Mesenchymal stem cell (in vitro differentiated cells and primary cell): Measurements from ENCODE around the gene ABCA2. TPM values are rescaled to one million over a fixed set of nuclear protein-coding genes. Genes with fewer than 3 reads are reported as not detected.

Source experiments
- DNase-seq: peaks from one replicate; pipeline ENCODE4 v3.0.0-alpha.2; 2013
- H2AFZ ChIP-seq: one replicate; pipeline ENCODE4 v1.6.1; 2013; ENCODE audit warnings: low read depth, mild to moderate bottlenecking, control low read depth, inconsistent platforms, low read length, moderate library complexity
- H2AK5ac ChIP-seq: 2 replicates; pipeline ENCODE4 v1.6.1; 2013; ENCODE audit warnings: low read length, moderate library complexity, mild to moderate bottlenecking, inconsistent platforms; ENCODE audit not compliant: severe bottlenecking
- H2BK120ac ChIP-seq: one replicate; pipeline ENCODE4 v1.6.1; 2013; ENCODE audit warnings: low read depth, mild to moderate bottlenecking, inconsistent platforms, low read length, moderate library complexity
- H2BK12ac ChIP-seq, 2 experiments: one replicate each; pipeline ENCODE4 v1.6.1; 2013; ENCODE audit warnings: inconsistent platforms in 2 of 2, low read length in 2 of 2, mild to moderate bottlenecking in 2 of 2, moderate library complexity in 2 of 2, control low read depth in 1 of 2
- H2BK15ac ChIP-seq: one replicate; pipeline ENCODE4 v1.6.1; 2013; ENCODE audit warnings: mild to moderate bottlenecking, low read depth, inconsistent platforms; ENCODE audit not compliant: poor library complexity, severe bottlenecking
- H2BK5ac ChIP-seq: 2 replicates; pipeline ENCODE4 v1.6.1; 2013; ENCODE audit warnings: low read depth, mild to moderate bottlenecking, low read length, control low read depth, inconsistent platforms; ENCODE audit not compliant: poor library complexity, severe bottlenecking
- H3K14ac ChIP-seq, 2 experiments: one replicate each; pipeline ENCODE4 v1.6.1; 2013; ENCODE audit warnings: inconsistent platforms in 2 of 2, low read length in 2 of 2, control low read depth in 1 of 2, mild to moderate bottlenecking in 1 of 2, moderate library complexity in 1 of 2
- H3K18ac ChIP-seq, 2 experiments: one replicate each; pipeline ENCODE4 v1.6.1; 2013; ENCODE audit warnings: inconsistent platforms in 2 of 2, low read length in 2 of 2, control low read depth in 1 of 2, low read depth in 1 of 2, mild to moderate bottlenecking in 1 of 2
- H3K23ac ChIP-seq, 2 experiments: one replicate each; pipeline ENCODE4 v1.6.1; 2013; ENCODE audit warnings: inconsistent platforms in 2 of 2, low read length in 2 of 2, mild to moderate bottlenecking in 2 of 2, moderate library complexity in 2 of 2, control low read depth in 1 of 2
- H3K27ac ChIP-seq: 2 replicates; pipeline ENCODE4 v1.5.1; 2013; ENCODE audit warnings: mild to moderate bottlenecking, moderate library complexity, low read length, control low read depth, inconsistent platforms; ENCODE audit not compliant: poor library complexity, severe bottlenecking
- H3K27me3 ChIP-seq, 2 experiments: 2 replicates each; pipeline versions ENCODE4 v1.6.1 to v1.7.0; 2013; ENCODE audit warnings: low read length in 2 of 2, mild to moderate bottlenecking in 2 of 2, moderate library complexity in 2 of 2, control low read depth in 1 of 2, inconsistent platforms in 1 of 2; ENCODE audit not compliant: control insufficient read depth in 1 of 2, insufficient read depth in 1 of 2
- H3K36me3 ChIP-seq, 2 experiments: 2 replicates each; pipeline versions ENCODE4 v1.6.1 to v1.7.0; 2013; ENCODE audit warnings: low read length in 2 of 2, control low read depth in 1 of 2, inconsistent platforms in 1 of 2, low read depth in 1 of 2, mild to moderate bottlenecking in 1 of 2; ENCODE audit not compliant: insufficient read depth in 2 of 2, control insufficient read depth in 1 of 2
- H3K4ac ChIP-seq, 2 experiments: one replicate each; pipeline ENCODE4 v1.6.1; 2013; ENCODE audit warnings: inconsistent platforms in 2 of 2, low read length in 2 of 2, mild to moderate bottlenecking in 2 of 2, moderate library complexity in 2 of 2, control low read depth in 1 of 2, low read depth in 1 of 2
- H3K4me1 ChIP-seq: 2 replicates; pipeline ENCODE4 v1.6.1; 2013; ENCODE audit warnings: low read depth, low read length, control low read depth; ENCODE audit not compliant: control insufficient read depth, insufficient read depth
- H3K4me2 ChIP-seq: 2 replicates; pipeline ENCODE4 v1.6.1; 2013; ENCODE audit warnings: low read length, mild to moderate bottlenecking, inconsistent platforms; ENCODE audit not compliant: poor library complexity, severe bottlenecking
- H3K4me3 ChIP-seq, 2 experiments: 2 replicates each; pipeline versions ENCODE4 v1.5.1 to v1.7.0; 2013; ENCODE audit warnings: low read length in 2 of 2, mild to moderate bottlenecking in 2 of 2, control low read depth in 1 of 2, low read depth in 1 of 2; ENCODE audit not compliant: insufficient read depth in 1 of 2
- H3K79me1 ChIP-seq: replicated peaks from 2 replicates; pipeline ENCODE4 v1.6.1; 2013; ENCODE audit warnings: mild to moderate bottlenecking, control low read depth, low read length, inconsistent platforms; ENCODE audit not compliant: poor library complexity, severe bottlenecking
- H3K9ac ChIP-seq: 2 replicates; pipeline ENCODE4 v1.7.0; 2013; ENCODE audit warnings: mild to moderate bottlenecking, low read length, moderate library complexity
- H3K9me3 ChIP-seq: 2 replicates; pipeline ENCODE4 v1.7.0; 2013; ENCODE audit warnings: mild to moderate bottlenecking, low read length; ENCODE audit not compliant: control insufficient read depth
- H4K8ac ChIP-seq: one replicate; pipeline ENCODE4 v1.6.1; 2013; ENCODE audit warnings: inconsistent platforms, mild to moderate bottlenecking, low read length, moderate library complexity
- H4K91ac ChIP-seq: one replicate; pipeline ENCODE4 v1.6.1; 2013; ENCODE audit warnings: mild to moderate bottlenecking, low read length, inconsistent platforms
- WGBS: methylation state at CpG from one replicate; pipeline ENCODE4 v1.1.7; 2013; ENCODE audit warnings: mixed read lengths; 5-methylcytosine and 5-hydroxymethylcytosine counted together
- polyA plus RNA-seq, 2 experiments: library from polyadenylated mRNA; stranded (reverse); fragments of 200-250 nt; gene quantifications; one replicate each; pipeline ENCODE4 v1.2.3, GENCODE V29; 2013

Gene ABCA2, protein sequence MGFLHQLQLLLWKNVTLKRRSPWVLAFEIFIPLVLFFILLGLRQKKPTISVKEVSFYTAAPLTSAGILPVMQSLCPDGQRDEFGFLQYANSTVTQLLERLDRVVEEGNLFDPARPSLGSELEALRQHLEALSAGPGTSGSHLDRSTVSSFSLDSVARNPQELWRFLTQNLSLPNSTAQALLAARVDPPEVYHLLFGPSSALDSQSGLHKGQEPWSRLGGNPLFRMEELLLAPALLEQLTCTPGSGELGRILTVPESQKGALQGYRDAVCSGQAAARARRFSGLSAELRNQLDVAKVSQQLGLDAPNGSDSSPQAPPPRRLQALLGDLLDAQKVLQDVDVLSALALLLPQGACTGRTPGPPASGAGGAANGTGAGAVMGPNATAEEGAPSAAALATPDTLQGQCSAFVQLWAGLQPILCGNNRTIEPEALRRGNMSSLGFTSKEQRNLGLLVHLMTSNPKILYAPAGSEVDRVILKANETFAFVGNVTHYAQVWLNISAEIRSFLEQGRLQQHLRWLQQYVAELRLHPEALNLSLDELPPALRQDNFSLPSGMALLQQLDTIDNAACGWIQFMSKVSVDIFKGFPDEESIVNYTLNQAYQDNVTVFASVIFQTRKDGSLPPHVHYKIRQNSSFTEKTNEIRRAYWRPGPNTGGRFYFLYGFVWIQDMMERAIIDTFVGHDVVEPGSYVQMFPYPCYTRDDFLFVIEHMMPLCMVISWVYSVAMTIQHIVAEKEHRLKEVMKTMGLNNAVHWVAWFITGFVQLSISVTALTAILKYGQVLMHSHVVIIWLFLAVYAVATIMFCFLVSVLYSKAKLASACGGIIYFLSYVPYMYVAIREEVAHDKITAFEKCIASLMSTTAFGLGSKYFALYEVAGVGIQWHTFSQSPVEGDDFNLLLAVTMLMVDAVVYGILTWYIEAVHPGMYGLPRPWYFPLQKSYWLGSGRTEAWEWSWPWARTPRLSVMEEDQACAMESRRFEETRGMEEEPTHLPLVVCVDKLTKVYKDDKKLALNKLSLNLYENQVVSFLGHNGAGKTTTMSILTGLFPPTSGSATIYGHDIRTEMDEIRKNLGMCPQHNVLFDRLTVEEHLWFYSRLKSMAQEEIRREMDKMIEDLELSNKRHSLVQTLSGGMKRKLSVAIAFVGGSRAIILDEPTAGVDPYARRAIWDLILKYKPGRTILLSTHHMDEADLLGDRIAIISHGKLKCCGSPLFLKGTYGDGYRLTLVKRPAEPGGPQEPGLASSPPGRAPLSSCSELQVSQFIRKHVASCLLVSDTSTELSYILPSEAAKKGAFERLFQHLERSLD (N-terminal part only)
- polyA plus RNA-seq (2013, experiment 1 of 2): 20.0 TPM
- 17.9 TPM for polyA plus RNA-seq (2013, experiment 2 of 2)

DNA sequence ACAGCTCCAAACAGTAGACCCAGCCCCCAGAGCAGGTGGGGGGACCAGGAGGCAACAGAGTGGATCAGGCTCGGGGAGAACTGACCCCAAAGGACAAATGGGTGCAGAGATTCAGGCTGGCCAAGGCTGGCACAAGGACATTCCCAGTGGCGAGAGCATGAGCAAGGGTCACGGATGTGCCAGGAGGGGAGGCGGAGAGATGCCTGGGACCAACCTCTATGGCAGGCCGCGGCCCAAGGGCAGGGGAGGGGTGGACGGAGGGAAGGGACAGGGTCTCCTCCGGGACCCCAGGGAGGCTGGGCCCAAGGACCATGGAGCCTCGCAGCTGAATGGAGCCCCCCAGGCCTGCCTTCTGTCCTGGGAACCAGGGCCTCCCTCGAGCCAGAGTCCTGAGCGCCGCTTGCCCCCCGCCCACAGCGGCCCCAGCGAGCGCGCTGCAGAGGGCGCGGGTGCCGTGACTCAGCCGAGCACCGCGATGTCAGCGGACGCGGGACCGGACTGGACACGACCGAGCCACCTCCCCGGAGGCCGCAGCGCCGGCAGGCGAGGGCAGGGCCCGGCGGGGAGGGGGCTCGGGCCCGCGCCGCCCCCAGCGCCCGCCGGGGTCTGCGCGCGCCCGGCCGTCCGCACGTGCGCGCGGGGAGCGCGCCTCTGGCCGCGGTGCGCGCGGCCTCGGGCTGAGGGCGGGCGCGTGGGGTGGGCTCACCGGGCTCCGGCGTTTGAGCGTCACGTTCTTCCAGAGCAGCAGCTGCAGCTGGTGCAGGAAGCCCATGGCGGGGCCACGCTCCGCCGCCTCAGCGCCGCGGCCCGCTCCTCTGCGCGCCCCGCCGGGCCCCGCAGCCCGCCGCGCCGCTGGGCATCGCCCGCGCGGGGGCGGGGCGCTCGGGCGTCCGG, at the start of gene ABCA2:
TSS of gene ABCA2 (minus strand) at position 869 of the 894 bp plus-strand sequence. CDS start at position 772, 97 bp downstream.
- DNase-seq: peak; percentile 45

GRCh38 chr9:137077010-137077747, 49.1 kb upstream of the ABCA2 start, which contains the start of gene UAP1L1:
Gene UAP1L1 (plus strand): TSS chr9:137077517. CDS start chr9:137077533, 16 bp downstream.
- Histone ChIP-seq H2BK5ac (no peak within 1 kb of the TSS), H3K18ac (peak within 1 kb of the TSS; percentile 75 to 96), H3K14ac (peak within 1 kb of the TSS in 1 of 2 experiments; percentile 99), H3K27me3 (no peaks in the 10 kb centered on the region), H2BK12ac (peak within 1 kb of the TSS in 1 of 2 experiments; percentile 90), H3K4me3 (peak within 1 kb of the TSS; percentile 76 to 88), H3K27ac (no peak within 1 kb of the TSS), H3K36me3 (peaks cover 35 to 36% of the 10 kb centered on the region in 2 experiments), H4K8ac (peak within 1 kb of the TSS; percentile 79), H3K79me1 (peaks cover 27% of the 10 kb centered on the region), H3K9me3 (no peaks in the 10 kb centered on the region), H2BK15ac (peak within 1 kb of the TSS; percentile 95), H3K4ac (peak within 1 kb of the TSS; percentile 70 to 95), H3K23ac (peak within 1 kb of the TSS in 1 of 2 experiments; percentile 84), H3K4me2 (peak within 1 kb of the TSS; percentile 92), H3K9ac (peak within 1 kb of the TSS; percentile 80), H2AK5ac (no peak within 1 kb of the TSS), H2AFZ (peak within 1 kb of the TSS; percentile 56), H2BK120ac (peak within 1 kb of the TSS; percentile 68), H3K4me1 (peaks cover 25% of the 10 kb centered on the region), H4K91ac (peak within 1 kb of the TSS; percentile 91)
- peak; percentile 72 for DNase-seq
- 3% methylated on average over 55 of the region's 87 CpGs for WGBS

More for the DNA sequence above, at the start of gene ABCA2:
- Histone ChIP-seq H3K23ac (peak within 1 kb of the TSS in 1 of 2 experiments; percentile 16), H3K9ac (peak within 1 kb of the TSS; percentile 70), H3K4me3 (peak within 1 kb of the TSS; percentile 55 to 77), H2BK12ac (peak within 1 kb of the TSS in 1 of 2 experiments; percentile 25), H3K4me2 (peak within 1 kb of the TSS; percentile 87), H3K36me3 (peaks cover 0 to 2% of the 10 kb centered on the region in 2 experiments), H2BK120ac (peak within 1 kb of the TSS; percentile 59), H3K14ac (peak within 1 kb of the TSS in 1 of 2 experiments; percentile 56), H3K27ac (no peak within 1 kb of the TSS), H4K91ac (peak within 1 kb of the TSS; percentile 76), H3K79me1 (no peaks in the 10 kb centered on the region), H3K4ac (no peak within 1 kb of the TSS), H4K8ac (peak within 1 kb of the TSS; percentile 42), H3K9me3 (no peaks in the 10 kb centered on the region), H3K4me1 (peaks cover 40% of the 10 kb centered on the region), H3K18ac (peak within 1 kb of the TSS; percentile 56 to 86), H2AK5ac (no peak within 1 kb of the TSS), H2BK5ac (no peak within 1 kb of the TSS), H3K27me3 (peaks cover under 1 to 4% of the 10 kb centered on the region in 2 experiments), H2AFZ (peak within 1 kb of the TSS; percentile 42), H2BK15ac (peak within 1 kb of the TSS; percentile 71)
- 15% methylated on average over 25 of the region's 95 CpGs for WGBS

DNA sequence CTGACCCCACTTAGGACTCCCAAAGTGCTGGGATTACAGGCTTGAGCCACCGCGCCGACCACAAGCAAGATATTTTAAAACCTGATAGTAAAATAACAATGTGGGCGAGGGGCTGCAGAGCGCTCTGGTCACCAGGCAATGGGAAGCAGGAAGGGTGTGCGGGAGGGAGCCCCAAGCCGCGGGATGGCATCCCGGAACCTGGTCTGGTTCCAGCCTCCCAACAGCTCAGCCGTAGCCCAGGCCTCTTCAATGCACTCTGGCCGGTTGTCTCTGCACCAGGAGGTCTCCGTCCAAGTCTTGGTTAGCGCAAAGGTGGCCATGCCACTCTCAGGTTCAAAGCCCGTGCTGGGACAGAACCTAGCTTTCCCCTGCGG, 48.6 kb upstream of the ABCA2 start:
- peak overlapping the region in 1 of 2 experiments; percentile 90 for H2BK12ac ChIP-seq
- no peaks in the 10 kb centered on the region for H3K9me3 ChIP-seq
- H2AFZ ChIP-seq: no peak overlapping the region
- peak overlapping the region; percentile 64 for H3K9ac ChIP-seq
- H3K23ac ChIP-seq: no peak overlapping the region
- H3K27me3 ChIP-seq: no peaks in the 10 kb centered on the region
- H2BK15ac ChIP-seq: peak overlapping the region; percentile 95
- peak overlapping the region; percentile 79 for H4K8ac ChIP-seq
- H2AK5ac ChIP-seq: no peak overlapping the region
- H3K14ac ChIP-seq: no peak overlapping the region
- 79% methylated on average over 15 of the region's 15 CpGs for WGBS
- no peak overlapping the region for H2BK5ac ChIP-seq
- peak overlapping the region; percentile 13 to 95 for H3K4ac ChIP-seq
- H4K91ac ChIP-seq: peak overlapping the region; percentile 91
- no peak overlapping the region for H3K27ac ChIP-seq
- H3K36me3 ChIP-seq: peaks cover 29 to 31% of the 10 kb centered on the region in 2 experiments
- H3K79me1 ChIP-seq: peaks cover 26% of the 10 kb centered on the region
- peak overlapping the region; percentile 68 for H2BK120ac ChIP-seq
- no peak for DNase-seq
- peak overlapping the region; percentile 9 to 55 for H3K4me3 ChIP-seq
- H3K4me1 ChIP-seq: peaks cover 22% of the 10 kb centered on the region
- peak overlapping the region; percentile 25 for H3K4me2 ChIP-seq
- peak overlapping the region; percentile 56 to 94 for H3K18ac ChIP-seq
